OCI-LY7 (cell line): ENCODE measurements around the gene BIRC2. TPM values are rescaled to one million over a fixed set of nuclear protein-coding genes. Genes with fewer than 3 reads are reported as not detected.

Experiments
- BruUV-seq: library from RNA; stranded (reverse); fragments of 400-500 nt; replicated peaks from 2 replicates; lab custom pipeline; 2021; lab: Mats Ljungman, UMichigan
- CTCF ChIA-PET: fragments of 300-600 bp; sonication (Branson Sonifier 250); formaldehyde crosslinking; loops from one replicate; lab custom pipeline; 2022; ENCODE audit warnings: antibody characterized with exemption; ENCODE audit not compliant: unreplicated experiment; lab: Charles Lee
- POLR2A ChIA-PET: fragments of 300-600 bp; sonication (Branson Sonifier 250); formaldehyde crosslinking; loops from one replicate; lab custom pipeline; 2022; ENCODE audit warnings: antibody characterized with exemption; lab: Charles Lee
- DNase-seq: peaks from one replicate; pipeline ENCODE4 v3.0.0-alpha.2; 2015; ENCODE audit warnings: low spot score
- H2AFZ ChIP-seq: fragments of 200-600 bp; sonication (generic), shearing (Covaris generic); 2 replicates; pipeline ENCODE4 v1.6.1; 2014; ENCODE audit warnings: mild to moderate bottlenecking, antibody characterized with exemption, low read length, moderate library complexity
- H3K27ac ChIP-seq: fragments of 200-600 bp; sonication (generic); 2 replicates; pipeline ENCODE4 v1.5.1; 2014; ENCODE audit warnings: mixed run types, low read depth, mild to moderate bottlenecking, moderate library complexity, low read length, inconsistent platforms; ENCODE audit not compliant: poor library complexity, severe bottlenecking
- H3K36me3 ChIP-seq: fragments of 200-600 bp; sonication (generic); 2 replicates; pipeline ENCODE4 v1.6.1; 2014; ENCODE audit warnings: mild to moderate bottlenecking, antibody characterized with exemption, low read length, moderate library complexity, mixed read lengths; ENCODE audit not compliant: insufficient read depth
- H3K4me1 ChIP-seq: fragments of 200-600 bp; sonication (generic); 2 replicates; pipeline ENCODE4 v1.5.1; 2014; ENCODE audit warnings: mild to moderate bottlenecking, low read length; ENCODE audit not compliant: insufficient read depth, poor library complexity, severe bottlenecking
- H3K4me2 ChIP-seq: fragments of 200-600 bp; sonication (generic); 2 replicates; pipeline ENCODE4 v1.6.1; 2014; ENCODE audit warnings: mild to moderate bottlenecking, low read length
- H3K4me3 ChIP-seq: fragments of 200-600 bp; sonication (generic); 2 replicates; pipeline ENCODE4 v1.5.1; 2014; ENCODE audit warnings: mild to moderate bottlenecking, low read depth, low read length; ENCODE audit not compliant: poor library complexity, severe bottlenecking
- H3K79me2 ChIP-seq: fragments of 200-600 bp; sonication (generic); 2 replicates; pipeline ENCODE4 v1.6.1; 2016; ENCODE audit warnings: low read depth, mild to moderate bottlenecking, low read length, moderate library complexity, mixed read lengths; ENCODE audit not compliant: insufficient read depth
- H3K9me2 ChIP-seq: fragments of 200-600 bp; sonication (generic); 2 replicates; pipeline ENCODE4 v1.6.1; 2016; ENCODE audit warnings: mild to moderate bottlenecking, low read length, mixed read lengths; ENCODE audit not compliant: insufficient read depth
- H3K9me3 ChIP-seq: fragments of 200-600 bp; sonication (generic); 2 replicates; pipeline ENCODE4 v1.6.1; 2014; ENCODE audit warnings: mild to moderate bottlenecking, mixed run types, low read length, mixed read lengths
- H4K20me1 ChIP-seq: fragments of 200-600 bp; sonication (generic); 2 replicates; pipeline ENCODE4 v1.6.1; 2014; ENCODE audit warnings: mild to moderate bottlenecking, antibody characterized with exemption, low read length, moderate library complexity, mixed read lengths; ENCODE audit not compliant: insufficient read depth
- EZH2phosphoT487 ChIP-seq: fragments of 200-600 bp; sonication (generic); IDR thresholded peaks from 2 replicates; pipeline ENCODE4 v1.6.1; 2018; ENCODE audit warnings: low read depth, borderline replicate concordance, mild to moderate bottlenecking, mixed run types, antibody characterized with exemption, low read length, moderate library complexity, mixed read lengths
- intact Hi-C: fragments of 100-400 bp; cut with micrococcal nuclease; formaldehyde crosslinking; loops from one replicate; pipeline ENCODE4 v1.10.0; 2022; ENCODE audit not compliant: unreplicated experiment
- total RNA-seq, 2 experiments: library from RNA; depleted of rRNA in 1 of 2; stranded (reverse); fragments of >200 nt in 1 of 2; shearing (Covaris generic) in 1 of 2; gene quantifications; 2 replicates each; pipeline ENCODE4 v1.2.3, GENCODE V29; 2014 to 2022
- TF ChIP-seq, protein P1 (sequence below): fragments of 200-600 bp; sonication (generic); conservative IDR thresholded peaks from 2 replicates; pipeline ENCODE4 v1.5.1; 2014; ENCODE audit warnings: mild to moderate bottlenecking, antibody characterized with exemption, low read length, moderate library complexity, mixed read lengths

BIRC2 gene
- total RNA-seq, 2 experiments from 2014 or later = 36.1 to 38.0 TPM

DNA sequence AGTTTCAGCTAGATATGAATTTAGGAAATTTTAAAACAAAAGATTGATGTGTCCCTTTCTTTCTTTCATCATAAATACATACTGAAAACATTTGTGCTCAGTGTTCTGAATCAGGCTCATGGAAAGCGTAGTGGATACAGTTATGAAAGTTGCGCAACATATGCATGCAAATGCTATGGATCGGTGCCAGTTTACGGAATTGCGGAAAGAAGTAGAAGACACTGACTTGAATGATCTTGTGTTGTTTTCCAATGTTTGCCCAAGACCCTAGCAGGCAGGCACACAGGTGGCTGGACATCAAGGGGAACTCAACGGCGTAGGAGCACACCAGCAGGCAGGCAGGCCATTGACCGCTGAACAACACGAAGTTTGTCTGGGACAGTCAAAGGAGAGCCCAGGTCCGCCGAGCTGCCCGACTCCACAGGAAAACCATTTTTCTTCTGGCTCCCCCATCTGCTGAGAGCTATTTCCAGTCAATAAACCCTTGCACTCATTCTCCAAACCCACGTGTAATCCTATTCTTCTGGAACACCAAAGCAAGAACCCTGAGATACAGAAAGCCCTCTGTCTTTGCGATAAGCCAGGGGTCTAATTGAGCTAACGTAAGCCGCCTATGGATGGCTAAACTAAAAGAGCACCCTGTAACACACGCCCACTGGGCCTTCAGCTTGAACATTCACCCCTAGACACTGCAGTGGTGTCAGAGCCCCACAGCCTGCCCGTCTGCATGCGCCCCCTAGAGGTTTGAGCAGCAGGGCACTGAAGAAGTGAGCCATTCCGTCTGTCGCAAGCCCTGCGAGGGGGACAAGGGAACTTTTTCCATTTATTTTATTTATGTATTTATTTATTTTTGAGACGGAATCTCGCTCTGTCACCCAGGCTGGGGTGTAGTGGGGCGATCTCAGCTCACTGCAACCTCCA lies 37.1 kb upstream of the BIRC2 start:
- Histone ChIP-seq H3K4me2 (no peak overlapping the region), H3K4me3 (no peak overlapping the region), H3K4me1 (peaks cover 64% of the 10 kb centered on the region), H4K20me1 (no peaks in the 10 kb centered on the region), H2AFZ (no peak overlapping the region), H3K79me2 (no peaks in the 10 kb centered on the region; the same call in 1 of the 2 replicates), H3K9me2 (no peaks in the 10 kb centered on the region), H3K9me3 (peaks cover under 1% of the 10 kb centered on the region; the same call in 1 of the 2 replicates), H3K36me3 (no peaks in the 10 kb centered on the region), H3K27ac (no peak overlapping the region)
- no peak for DNase-seq
- POLR2A ChIA-PET = interaction anchor here (5.0 to 12.5 kb wide), 2 partner anchors 15 to 16 kb away, joined by 54 to 102 read pairs; no protein-coding TSS in a partner anchor
- no TSS peak for BruUV-seq
- TF ChIP-seq, protein P1, sequence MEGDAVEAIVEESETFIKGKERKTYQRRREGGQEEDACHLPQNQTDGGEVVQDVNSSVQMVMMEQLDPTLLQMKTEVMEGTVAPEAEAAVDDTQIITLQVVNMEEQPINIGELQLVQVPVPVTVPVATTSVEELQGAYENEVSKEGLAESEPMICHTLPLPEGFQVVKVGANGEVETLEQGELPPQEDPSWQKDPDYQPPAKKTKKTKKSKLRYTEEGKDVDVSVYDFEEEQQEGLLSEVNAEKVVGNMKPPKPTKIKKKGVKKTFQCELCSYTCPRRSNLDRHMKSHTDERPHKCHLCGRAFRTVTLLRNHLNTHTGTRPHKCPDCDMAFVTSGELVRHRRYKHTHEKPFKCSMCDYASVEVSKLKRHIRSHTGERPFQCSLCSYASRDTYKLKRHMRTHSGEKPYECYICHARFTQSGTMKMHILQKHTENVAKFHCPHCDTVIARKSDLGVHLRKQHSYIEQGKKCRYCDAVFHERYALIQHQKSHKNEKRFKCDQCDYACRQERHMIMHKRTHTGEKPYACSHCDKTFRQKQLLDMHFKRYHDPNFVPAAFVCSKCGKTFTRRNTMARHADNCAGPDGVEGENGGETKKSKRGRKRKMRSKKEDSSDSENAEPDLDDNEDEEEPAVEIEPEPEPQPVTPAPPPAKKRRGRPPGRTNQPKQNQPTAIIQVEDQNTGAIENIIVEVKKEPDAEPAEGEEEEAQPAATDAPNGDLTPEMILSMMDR = peak; percentile 61
- no peak for TF ChIP-seq EZH2phosphoT487
- intact Hi-C loops = no loop called here
- CTCF ChIA-PET = interaction anchor here (0.6 kb wide), 1 partner anchor 11 kb away, joined by 3 read pairs; no protein-coding TSS in a partner anchor

DNA sequence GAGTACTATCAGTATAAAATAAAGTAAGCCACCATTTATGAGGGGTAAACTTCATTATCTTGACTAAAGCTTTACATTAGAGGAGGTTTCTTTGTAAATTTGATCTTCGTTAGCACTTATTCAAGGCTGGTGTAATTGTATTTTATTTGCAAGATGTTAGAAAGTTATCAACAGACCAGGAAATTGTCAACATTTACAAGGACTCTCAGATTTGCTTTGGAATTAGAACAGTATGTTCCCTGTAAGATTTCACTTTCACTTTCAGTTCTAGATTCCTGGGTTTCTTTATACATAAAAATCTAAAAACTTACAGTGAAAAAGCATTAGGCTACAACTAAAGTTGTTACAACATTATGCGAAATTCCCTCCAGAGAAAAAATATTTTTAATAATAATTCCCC lies 34.3 kb upstream of the BIRC2 start:
- CTCF ChIA-PET = no interaction called here
- H3K4me3 ChIP-seq = peak overlapping the region; percentile 45
- peak overlapping the region; percentile 96 for H2AFZ ChIP-seq

More for the DNA sequence above, 34.3 kb upstream of the BIRC2 start:
- intact Hi-C loops = no loop called here
- no peaks in the 10 kb centered on the region for H3K9me2 ChIP-seq
- H3K36me3 ChIP-seq = no peaks in the 10 kb centered on the region
- POLR2A ChIA-PET = interaction anchor here (0.6 to 12.5 kb wide), 5 partner anchors 8 to 30 kb away, joined by 3 to 102 read pairs (median 3); no protein-coding TSS in a partner anchor
- H3K4me1 ChIP-seq = peaks cover 56% of the 10 kb centered on the region
- peak overlapping the region; percentile 69 for H3K4me2 ChIP-seq
- peak overlapping the region; percentile 42 for H3K27ac ChIP-seq
- H3K79me2 ChIP-seq = peaks cover 2% of the 10 kb centered on the region; the same call in 1 of the 2 replicates
- no peaks in the 10 kb centered on the region for H3K9me3 ChIP-seq
- no peak for TF ChIP-seq EZH2phosphoT487
- TF ChIP-seq, protein P1 = no peak
- no peaks in the 10 kb centered on the region for H4K20me1 ChIP-seq
- no peak for DNase-seq
- BruUV-seq = no TSS peak
